GM23338 (cell line): Measurements from ENCODE around the gene HLCS.

Source experiments
- CREB1 ChIP-seq: fragments of 250-450 bp; sonication (Bioruptor Pico); IDR thresholded peaks from 2 replicates; pipeline ENCODE4 v1.5.0; 2020; ENCODE audit warnings: low read depth, mild to moderate bottlenecking, moderate library complexity
- CTCF ChIP-seq, 2 experiments: fragments of 200-600 bp in 1 of 2; sonication (generic) in 1 of 2; conservative IDR thresholded peaks; 2 replicates each; pipeline versions ENCODE4 v1.5.1 to v1.6.1; 2016 to 2017; ENCODE audit warnings: antibody characterized with exemption in 2 of 2, low read depth in 2 of 2, mild to moderate bottlenecking in 2 of 2, moderate library complexity in 1 of 2
- ETS1 ChIP-seq: IDR thresholded peaks from 2 replicates; pipeline ENCODE4 v1.6.1; 2016; ENCODE audit warnings: antibody characterized with exemption
- EZH2 ChIP-seq: fragments of 200-600 bp; sonication (generic); IDR thresholded peaks from one replicate; pipeline ENCODE4 v1.8.0; 2017; ENCODE audit warnings: antibody characterized with exemption, mild to moderate bottlenecking, low read depth; ENCODE audit not compliant: unreplicated experiment
- EZH2phosphoT487 ChIP-seq: fragments of 200-600 bp; sonication (generic); IDR thresholded peaks from one replicate; pipeline ENCODE4 v1.8.1; 2018; ENCODE audit warnings: antibody characterized with exemption; ENCODE audit not compliant: unreplicated experiment
- JUNB ChIP-seq: IDR thresholded peaks from one replicate; pipeline ENCODE4 v1.6.1; 2016; ENCODE audit warnings: antibody characterized with exemption; ENCODE audit not compliant: unreplicated experiment
- NANOG ChIP-seq: IDR thresholded peaks from 2 replicates; pipeline ENCODE4 v1.6.1; 2016; ENCODE audit warnings: antibody characterized with exemption, borderline replicate concordance
- POLR2AphosphoS5 ChIP-seq: IDR thresholded peaks from 2 replicates; pipeline ENCODE4 v1.6.1; 2016; ENCODE audit warnings: antibody characterized with exemption, low read depth
- REST ChIP-seq: IDR thresholded peaks from one replicate; pipeline ENCODE4 v1.6.1; 2018; ENCODE audit warnings: antibody characterized with exemption; ENCODE audit not compliant: unreplicated experiment
- ZNF331 ChIP-seq: fragments of 250-450 bp; sonication (Bioruptor Pico); IDR thresholded peaks from 2 replicates; pipeline ENCODE4 v1.5.0; 2020; ENCODE audit warnings: low read depth, mild to moderate bottlenecking, moderate library complexity
- ZNF462 ChIP-seq: fragments of 250-450 bp; sonication (Bioruptor Pico); IDR thresholded peaks from 2 replicates; pipeline ENCODE4 v1.5.0; 2020; ENCODE audit warnings: mild to moderate bottlenecking, moderate library complexity

- no peak for TF ChIP-seq EZH2
- no peak for TF ChIP-seq CTCF (conservative IDR thresholded peaks at IDR 0.05; ENCODE audit: low read depth in 2 of 2)
- no peak for TF ChIP-seq REST
- TF ChIP-seq EZH2phosphoT487 = no peak
- TF ChIP-seq POLR2AphosphoS5 = no peak
- TF ChIP-seq CREB1 (CRISPR knock-in tag) = no peak
- TF ChIP-seq JUNB = no peak
- TF ChIP-seq ZNF462 (CRISPR knock-in tag) = no peak
- TF ChIP-seq NANOG = no peak
- TF ChIP-seq ZNF331 (CRISPR knock-in tag) = no peak
- no peak for TF ChIP-seq ETS1
Observed at GRCh38 chr21:36932161-36932816, 34.2 kb downstream of the HLCS start.
